HEK293 (cell line): Measurements from ENCODE around the gene WNT7A.

Source experiments
- CTCF ChIA-PET: fragments of 350-600 bp; formaldehyde crosslinking; extraction: SDS; loops from one replicate; lab custom pipeline; 2021; ENCODE audit warnings: antibody characterized with exemption; lab: Yijun Ruan, JAX
- POLR2A ChIA-PET: fragments of 300-600 bp; formaldehyde crosslinking; extraction: SDS; loops from one replicate; lab custom pipeline; 2020; ENCODE audit warnings: antibody characterized with exemption, inconsistent platforms; lab: Yijun Ruan, JAX
- H3K27ac ChIP-seq: fragments of 200-500 bp; sonication (Bioruptor generic); 2 replicates; pipeline ENCODE4 v1.5.1; 2014; ENCODE audit warnings: low read depth, low read length, control low read depth, inconsistent platforms; ENCODE audit errors: extremely low read depth
- H3K36me3 ChIP-seq, 2 experiments: fragments of 200-500 bp in 1 of 2; sonication (Bioruptor generic) in 1 of 2; 1 replicate in 1 of 2; 2 replicates in 1 of 2; pipeline ENCODE4 v1.5.1; 2014 to 2017; ENCODE audit warnings: inconsistent platforms in 2 of 2, low read length in 2 of 2; ENCODE audit not compliant: control insufficient read depth in 2 of 2, insufficient read depth in 1 of 2
- H3K4me1 ChIP-seq: fragments of 200-500 bp; sonication (Bioruptor generic); 2 replicates; pipeline ENCODE4 v1.5.1; 2014; ENCODE audit warnings: mild to moderate bottlenecking, low read length, inconsistent platforms; ENCODE audit not compliant: control insufficient read depth, insufficient read depth
- H3K4me3 ChIP-seq: 2 replicates; pipeline ENCODE4 v1.5.1; 2011; ENCODE audit warnings: low read depth, mild to moderate bottlenecking, control low read depth, low read length, moderate library complexity
- H3K9me3 ChIP-seq: fragments of 200-500 bp; sonication (Bioruptor generic); 2 replicates; pipeline ENCODE4 v1.5.1; 2014; ENCODE audit warnings: low read depth, low read length, inconsistent platforms; ENCODE audit not compliant: control insufficient read depth, insufficient read depth
- ELK4 ChIP-seq: IDR thresholded peaks from 2 replicates; pipeline ENCODE4 v1.6.1; 2011; ENCODE audit warnings: mild to moderate bottlenecking, low read depth, low read length, borderline replicate concordance
- GLI2 ChIP-seq: fragments of 450-650 bp; formaldehyde crosslinking; IDR thresholded peaks from 2 replicates; pipeline ENCODE4; 2017; ENCODE audit warnings: missing biosample characterization, missing genetic modification characterization, low read depth, borderline replicate concordance
- KLF16 ChIP-seq: fragments of 450-650 bp; formaldehyde crosslinking; IDR thresholded peaks from 2 replicates; pipeline ENCODE4 v1.5.1; 2017; ENCODE audit warnings: missing biosample characterization, missing genetic modification characterization
- REST ChIP-seq: fragments of 450-650 bp; formaldehyde crosslinking; IDR thresholded peaks from 2 replicates; pipeline ENCODE4 v1.5.1; 2016; ENCODE audit warnings: missing biosample characterization, missing genetic modification characterization
- SP3 ChIP-seq: fragments of 450-650 bp; formaldehyde crosslinking; IDR thresholded peaks from 2 replicates; pipeline ENCODE4 v1.5.1; 2016; ENCODE audit warnings: missing biosample characterization, missing genetic modification characterization
- SP7 ChIP-seq: fragments of 450-650 bp; formaldehyde crosslinking; IDR thresholded peaks from 2 replicates; pipeline ENCODE4 v1.5.1; 2016; ENCODE audit warnings: missing biosample characterization, missing genetic modification characterization
- ZBTB1 ChIP-seq: fragments of 450-650 bp; formaldehyde crosslinking; IDR thresholded peaks from 2 replicates; pipeline ENCODE4 v1.5.1; 2016; ENCODE audit warnings: missing biosample characterization, missing genetic modification characterization
- ZNF16 ChIP-seq: fragments of 450-650 bp; formaldehyde crosslinking; IDR thresholded peaks from 2 replicates; pipeline ENCODE4 v1.5.1; 2016; ENCODE audit warnings: low read depth, missing biosample characterization, missing genetic modification characterization
- ZNF19 ChIP-seq: fragments of 450-650 bp; formaldehyde crosslinking; IDR thresholded peaks from 2 replicates; pipeline ENCODE4; 2016; ENCODE audit warnings: missing biosample characterization, missing genetic modification characterization, low read depth
- ZNF202 ChIP-seq: fragments of 450-650 bp; formaldehyde crosslinking; IDR thresholded peaks from 2 replicates; pipeline ENCODE4 v1.5.1; 2016; ENCODE audit warnings: missing biosample characterization, missing genetic modification characterization, borderline replicate concordance
- ZNF214 ChIP-seq: fragments of 450-650 bp; formaldehyde crosslinking; IDR thresholded peaks from 2 replicates; pipeline ENCODE4 v1.5.1; 2017; ENCODE audit warnings: missing biosample characterization, mild to moderate bottlenecking, missing genetic modification characterization, borderline replicate concordance
- ZNF324 ChIP-seq: fragments of 450-650 bp; formaldehyde crosslinking; IDR thresholded peaks from 2 replicates; pipeline ENCODE4 v1.5.1; 2016; ENCODE audit warnings: missing biosample characterization, missing genetic modification characterization
- ZNF37A ChIP-seq: fragments of 450-650 bp; IDR thresholded peaks from 2 replicates; pipeline ENCODE4 v1.5.1; 2018; ENCODE audit warnings: missing biosample characterization, missing genetic modification characterization
- ZNF449 ChIP-seq: fragments of 450-650 bp; formaldehyde crosslinking; IDR thresholded peaks from 2 replicates; pipeline ENCODE4 v1.5.1; 2017; ENCODE audit warnings: missing biosample characterization, mild to moderate bottlenecking, missing genetic modification characterization, moderate library complexity
- ZNF530 ChIP-seq: fragments of 450-650 bp; formaldehyde crosslinking; IDR thresholded peaks from 2 replicates; pipeline ENCODE4 v1.5.1; 2016; ENCODE audit warnings: low read depth, missing biosample characterization, missing genetic modification characterization
- ZNF596 ChIP-seq: fragments of 450-650 bp; IDR thresholded peaks from 2 replicates; pipeline ENCODE4 v1.5.0; 2018; ENCODE audit warnings: missing biosample characterization, mild to moderate bottlenecking, missing genetic modification characterization, moderate library complexity
- ZNF658 ChIP-seq: fragments of 450-650 bp; formaldehyde crosslinking; IDR thresholded peaks from 2 replicates; pipeline ENCODE4; 2016; ENCODE audit warnings: missing biosample characterization, missing genetic modification characterization
- ZNF76 ChIP-seq: fragments of 450-650 bp; formaldehyde crosslinking; IDR thresholded peaks from 2 replicates; pipeline ENCODE4; 2016; ENCODE audit warnings: low read depth, missing biosample characterization, missing genetic modification characterization, borderline replicate concordance
- ZNF791 ChIP-seq: fragments of 450-650 bp; formaldehyde crosslinking; IDR thresholded peaks from 2 replicates; pipeline ENCODE4 v1.5.1; 2016; ENCODE audit warnings: missing biosample characterization, missing genetic modification characterization
- ZSCAN30 ChIP-seq: fragments of 450-650 bp; IDR thresholded peaks from 2 replicates; pipeline ENCODE4 v1.5.1; 2018; ENCODE audit warnings: missing biosample characterization, mild to moderate bottlenecking, missing genetic modification characterization, moderate library complexity

The WNT7A gene

GRCh38 chr3:13794322-13794721 lies 85.5 kb downstream of the WNT7A start (continued):
- no peak for TF ChIP-seq ZNF37A
- TF ChIP-seq ZNF19 (tag by site-specific recombination) = no peak
- TF ChIP-seq SP3 (tag by site-specific recombination) = no peak
- no peak for TF ChIP-seq ZNF530
- TF ChIP-seq ZNF449 (tag by site-specific recombination) = no peak
- TF ChIP-seq ZNF214 (tag by site-specific recombination) = no peak
- TF ChIP-seq ZNF324 = no peak
- TF ChIP-seq ZNF791 = no peak

GRCh38 chr3:13793451-13793850 lies 86.4 kb downstream of the WNT7A start:
- H3K36me3 ChIP-seq = no peaks in the 10 kb centered on the region
- TF ChIP-seq REST (tag by site-specific recombination) = no peak
- no peak for TF ChIP-seq ZSCAN30
- TF ChIP-seq KLF16 (tag by site-specific recombination) = no peak
- no peak for TF ChIP-seq ZNF16 (tag by site-specific recombination)
- no peak for TF ChIP-seq ELK4
- TF ChIP-seq ZNF596 (tag by site-specific recombination) = no peak
- TF ChIP-seq ZNF658 (tag by site-specific recombination) = no peak
- no peak for TF ChIP-seq ZBTB1 (tag by site-specific recombination)
- TF ChIP-seq SP7 (tag by site-specific recombination) = no peak
- TF ChIP-seq GLI2 (tag by site-specific recombination) = no peak
- TF ChIP-seq ZNF76 (tag by site-specific recombination) = no peak
- no peak for TF ChIP-seq ZNF202 (tag by site-specific recombination)
- ChIA-PET CTCF (interaction anchor here (0.6 kb wide), 1 partner anchor 97 kb away, joined by 3 read pairs; no protein-coding TSS in a partner anchor), POLR2A (no interaction called here)
- no peak overlapping the region for H3K27ac ChIP-seq
- H3K4me1 ChIP-seq = no peaks in the 10 kb centered on the region
- no peaks in the 10 kb centered on the region for H3K9me3 ChIP-seq
- no peak overlapping the region for H3K4me3 ChIP-seq
